Measurements from ENCODE around the gene PAEP.

The PAEP gene

GRCh38 chr9:135584371-135584770 is 22.8 kb downstream of the PAEP start:
- CTCF ChIA-PET, result no interaction called here
- DNase-seq (ENCODE audit: extremely low spot score), result no peak
- POLR2A ChIA-PET, result no interaction called here
- TF ChIP-seq CTCF (IDR thresholded peaks at IDR 0.05; ENCODE audit: control extremely low read depth, extremely low read depth, low read depth, missing control alignments), result no peak

DNA sequence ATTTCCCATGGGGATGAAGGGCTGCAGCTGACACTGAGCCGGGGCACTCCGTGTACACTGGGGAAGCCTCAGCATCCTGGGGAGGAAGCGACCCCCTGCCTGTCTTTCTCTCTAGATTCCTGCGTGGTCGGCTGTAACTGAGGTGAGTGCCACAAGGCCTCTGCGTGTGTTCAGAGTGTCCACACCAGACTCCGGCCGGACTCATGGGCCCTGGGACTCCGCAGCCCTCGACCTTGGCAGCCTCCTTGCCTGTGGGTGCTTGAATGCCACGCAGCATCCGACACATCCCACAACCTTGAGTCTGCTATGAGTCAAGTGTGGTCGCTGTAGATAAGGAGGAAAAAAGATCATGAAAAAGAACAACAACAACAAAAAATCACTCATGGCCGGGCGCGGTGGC is 23.4 kb downstream of the PAEP start:
- ChIA-PET CTCF (no interaction called here), POLR2A (no interaction called here)
- TF ChIP-seq CTCF (IDR thresholded peaks at IDR 0.05; ENCODE audit: control extremely low read depth, extremely low read depth, low read depth, missing control alignments), result no peak
- DNase-seq (ENCODE audit: extremely low spot score), result no peak

DNA sequence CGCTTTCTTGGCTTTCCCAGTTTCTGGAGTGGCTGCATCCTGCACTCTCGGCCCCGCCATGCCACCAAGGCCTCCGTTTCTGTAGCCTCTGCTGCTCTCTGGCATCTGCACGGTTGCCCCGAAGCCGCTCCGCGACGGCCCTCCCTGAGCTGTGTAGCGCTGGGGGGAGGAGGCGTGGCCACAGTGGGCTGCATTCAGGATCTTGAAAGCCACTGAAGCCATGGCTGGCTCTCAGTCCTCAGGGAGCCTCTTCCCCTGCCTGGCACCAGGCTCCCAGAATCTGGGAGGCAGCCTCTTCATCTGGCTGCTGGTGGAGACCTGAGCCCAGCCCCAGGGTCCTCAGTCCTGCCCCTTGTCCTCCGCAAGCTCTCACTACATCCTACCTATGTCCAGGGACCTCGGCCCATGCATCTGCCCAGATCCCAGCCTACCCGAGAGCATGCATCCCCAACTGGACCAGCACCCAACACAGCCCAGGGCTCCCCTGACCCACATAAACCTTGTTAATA is 25.1 kb downstream of the PAEP start:
- CTCF ChIA-PET, result no interaction called here
- no peak for TF ChIP-seq CTCF (IDR thresholded peaks at IDR 0.05; ENCODE audit: control extremely low read depth, extremely low read depth, low read depth, missing control alignments)
- POLR2A ChIA-PET, result no interaction called here
- no peak for DNase-seq (ENCODE audit: extremely low spot score)

DNA sequence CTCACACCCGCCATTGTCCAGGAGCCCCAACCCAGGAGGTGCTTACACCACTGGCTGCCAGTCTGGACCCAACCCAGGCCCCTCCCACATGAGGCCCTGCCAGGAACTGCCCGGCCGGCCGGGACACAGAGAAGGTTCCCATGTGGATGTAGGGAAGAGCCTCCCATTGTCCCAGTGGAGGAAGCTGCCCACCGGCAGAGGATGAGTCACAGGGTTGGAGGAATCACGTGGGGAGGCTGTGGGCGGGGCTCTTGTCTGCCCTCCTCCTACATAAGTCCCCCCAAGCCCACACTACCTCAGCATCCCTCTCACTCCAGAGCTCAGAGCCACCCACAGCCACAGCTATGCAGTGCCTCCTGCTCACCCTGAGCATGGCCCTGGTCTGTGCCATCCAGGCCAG is 26.1 kb downstream of the PAEP start:
- no peak for TF ChIP-seq CTCF (IDR thresholded peaks at IDR 0.05; ENCODE audit: control extremely low read depth, extremely low read depth, low read depth, missing control alignments)
- POLR2A ChIA-PET, result no interaction called here
- DNase-seq (ENCODE audit: extremely low spot score), result no peak
- CTCF ChIA-PET, result no interaction called here

DNA sequence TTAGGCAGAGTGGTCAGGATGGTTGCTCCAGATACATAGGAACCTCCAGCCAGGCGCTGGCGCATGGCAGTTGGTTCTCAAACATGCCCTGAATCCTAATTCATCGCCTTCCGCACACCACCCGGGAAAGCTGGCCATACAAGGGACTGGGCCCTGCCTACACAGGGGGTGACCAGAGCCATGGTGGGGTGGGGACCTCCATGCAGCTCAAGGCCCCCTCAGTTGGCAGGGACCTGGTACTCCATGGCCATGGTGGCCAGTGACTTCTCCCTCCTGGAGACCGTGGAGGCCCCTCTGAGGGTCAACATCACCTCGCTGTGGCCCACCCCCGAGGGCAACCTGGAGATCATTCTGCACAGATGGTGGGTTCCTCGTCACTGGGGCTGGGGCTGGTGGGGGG is 26.8 kb downstream of the PAEP start:
- no peak for DNase-seq (ENCODE audit: extremely low spot score)

GRCh38 chr9:135588886-135589595 is 27.5 kb downstream of the PAEP start:
- DNase-seq (ENCODE audit: extremely low spot score), result no peak
- ChIA-PET POLR2A (no interaction called here), CTCF (interaction anchor here (2.0 kb wide), 1 partner anchor 12 kb away, joined by 7 read pairs; no protein-coding TSS in a partner anchor)
- TF ChIP-seq CTCF (IDR thresholded peaks at IDR 0.05; ENCODE audit: control extremely low read depth, extremely low read depth, low read depth, missing control alignments), result no peak

More for the DNA sequence above, 26.8 kb downstream of the PAEP start:
- no peak for TF ChIP-seq CTCF (IDR thresholded peaks at IDR 0.05; ENCODE audit: control extremely low read depth, extremely low read depth, low read depth, missing control alignments)
- ChIA-PET CTCF (interaction anchor here (2.0 kb wide), 1 partner anchor 13 kb away, joined by 7 read pairs; no protein-coding TSS in a partner anchor), POLR2A (no interaction called here)

All from GM10248 (cell line).